ENCODE results near the gene TALDO1. TPM values are rescaled to one million over a fixed set of nuclear protein-coding genes. Genes with fewer than 3 reads are reported as not detected.

TALDO1 gene
- total RNA-seq, 6 donors from 2014 or later, result 163 to 313 (median 217) TPM

DNA sequence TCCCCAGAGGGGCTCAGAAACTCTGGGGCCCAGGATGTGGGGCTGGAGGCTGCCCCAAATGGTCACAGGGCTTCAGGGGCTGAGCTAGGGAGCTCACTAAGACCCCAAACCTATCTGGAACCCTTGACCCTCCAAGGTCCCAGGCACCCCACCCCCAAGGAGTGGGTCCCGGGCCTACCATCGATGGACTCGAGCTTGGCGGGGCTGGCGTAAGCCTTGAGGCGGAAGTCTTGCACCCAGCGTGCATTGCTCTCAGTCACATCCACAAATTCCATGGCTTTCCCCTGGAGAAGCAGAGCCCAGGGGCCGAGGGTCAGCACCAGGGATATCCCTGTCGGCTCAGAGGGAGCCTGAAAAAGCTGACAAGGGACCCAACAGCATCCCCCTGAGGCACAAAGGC lies 26.6 kb downstream of the TALDO1 start:
- peaks cover 5 to 45% (median 42%) of the 10 kb centered on the region in 4 donors for H3K36me3 ChIP-seq
- WGBS, 2 donors, result 95% methylated on average over 9 of the region's 9 CpGs; no CpG with 5 or more reads in 1 of the 2 donors
- H3K27me3 ChIP-seq, result no peaks in the 10 kb centered on the region
- DNase-seq (no peak), ATAC-seq (ENCODE audit: low FRiP score in 2 of 2) (no peak)
- peaks cover 15 to 41% (median 30%) of the 10 kb centered on the region in 4 donors for H3K4me1 ChIP-seq
- no peaks in the 10 kb centered on the region for H3K9me3 ChIP-seq
- H3K4me3 ChIP-seq, result no peak overlapping the region
- no peak overlapping the region for H3K27ac ChIP-seq
- TF ChIP-seq POLR2AphosphoS5 (IDR thresholded peaks at IDR 0.05) (no peak), EP300 (IDR thresholded peaks at IDR 0.05) (no peak), POLR2A (IDR thresholded peaks at IDR 0.05) (no peak)
- TF ChIP-seq, protein P1, sequence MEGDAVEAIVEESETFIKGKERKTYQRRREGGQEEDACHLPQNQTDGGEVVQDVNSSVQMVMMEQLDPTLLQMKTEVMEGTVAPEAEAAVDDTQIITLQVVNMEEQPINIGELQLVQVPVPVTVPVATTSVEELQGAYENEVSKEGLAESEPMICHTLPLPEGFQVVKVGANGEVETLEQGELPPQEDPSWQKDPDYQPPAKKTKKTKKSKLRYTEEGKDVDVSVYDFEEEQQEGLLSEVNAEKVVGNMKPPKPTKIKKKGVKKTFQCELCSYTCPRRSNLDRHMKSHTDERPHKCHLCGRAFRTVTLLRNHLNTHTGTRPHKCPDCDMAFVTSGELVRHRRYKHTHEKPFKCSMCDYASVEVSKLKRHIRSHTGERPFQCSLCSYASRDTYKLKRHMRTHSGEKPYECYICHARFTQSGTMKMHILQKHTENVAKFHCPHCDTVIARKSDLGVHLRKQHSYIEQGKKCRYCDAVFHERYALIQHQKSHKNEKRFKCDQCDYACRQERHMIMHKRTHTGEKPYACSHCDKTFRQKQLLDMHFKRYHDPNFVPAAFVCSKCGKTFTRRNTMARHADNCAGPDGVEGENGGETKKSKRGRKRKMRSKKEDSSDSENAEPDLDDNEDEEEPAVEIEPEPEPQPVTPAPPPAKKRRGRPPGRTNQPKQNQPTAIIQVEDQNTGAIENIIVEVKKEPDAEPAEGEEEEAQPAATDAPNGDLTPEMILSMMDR (IDR thresholded peaks at IDR 0.05), result no peak

DNA sequence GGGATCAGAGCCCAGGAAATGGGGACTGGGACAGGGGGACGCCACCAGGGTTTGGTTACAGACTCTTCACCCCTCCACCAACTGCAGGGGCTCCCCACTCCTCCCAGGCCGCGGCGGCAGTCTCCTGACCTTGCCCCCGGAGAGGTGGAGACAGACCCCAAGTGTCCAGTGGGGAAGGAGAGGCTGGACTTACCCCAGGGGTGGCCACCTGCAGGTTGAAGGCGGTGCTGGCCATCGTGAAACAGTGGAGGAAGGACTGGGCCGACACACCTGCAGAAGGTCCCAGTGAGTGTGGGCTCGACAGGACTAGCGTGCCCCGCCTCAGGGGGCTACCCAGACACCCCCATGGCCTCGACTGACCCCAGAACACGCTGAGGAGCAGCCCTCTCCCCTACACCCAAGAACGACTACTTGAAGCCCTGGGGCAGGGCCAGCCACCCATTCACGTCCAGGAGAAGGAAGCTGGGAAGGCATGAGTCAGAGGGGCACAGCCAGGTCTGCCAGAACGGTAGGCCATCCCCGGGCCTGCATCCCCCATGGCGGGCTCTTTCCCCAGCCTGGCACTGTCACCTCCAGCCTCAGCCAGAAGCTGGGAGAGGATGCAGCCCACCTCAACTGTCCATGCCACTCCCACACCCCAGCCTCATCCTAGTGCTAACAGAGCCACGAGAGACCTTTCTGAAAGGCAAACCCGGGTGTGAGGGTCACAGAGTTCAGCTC lies 27.8 kb downstream of the TALDO1 start:
- no peak overlapping the region for H3K4me3 ChIP-seq
- no peaks in the 10 kb centered on the region for H3K9me3 ChIP-seq
- DNase-seq (peak in 1 of 2 donors; percentile 56), ATAC-seq (ENCODE audit: low FRiP score in 2 of 2) (no peak)
- H3K27ac ChIP-seq, result no peak overlapping the region
- H3K27me3 ChIP-seq, result no peaks in the 10 kb centered on the region
- TF ChIP-seq, protein P1 (IDR thresholded peaks at IDR 0.05), result no peak
- TF ChIP-seq EP300 (IDR thresholded peaks at IDR 0.05) (no peak), POLR2A (IDR thresholded peaks at IDR 0.05) (no peak), POLR2AphosphoS5 (IDR thresholded peaks at IDR 0.05) (no peak)
- 74 to 77% methylated on average over 7 to 16 of the region's 20 CpGs for WGBS, 2 donors
- peaks cover 5 to 43% (median 38%) of the 10 kb centered on the region in 4 donors for H3K36me3 ChIP-seq
- peaks cover 15 to 46% (median 32%) of the 10 kb centered on the region in 4 donors for H3K4me1 ChIP-seq

DNA sequence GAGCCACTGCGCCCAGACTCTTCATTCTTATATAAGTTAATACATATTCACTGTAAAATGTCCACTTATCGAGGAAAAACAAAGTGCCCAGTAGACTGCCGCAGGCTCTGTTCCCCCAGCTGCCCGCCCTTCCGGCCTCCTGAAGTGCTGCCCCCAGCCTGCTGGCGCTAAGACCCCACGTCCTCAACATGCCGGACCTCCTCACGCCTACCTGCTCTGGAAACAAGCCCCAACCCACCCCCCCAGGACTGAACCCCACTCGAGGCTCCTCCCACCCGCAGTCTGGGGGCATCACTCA lies 28.9 kb downstream of the TALDO1 start:
- H3K27ac ChIP-seq, result peak overlapping the region in 2 of 4 donors; percentile 90 to 92
- H3K36me3 ChIP-seq, result peaks cover 5 to 32% (median 26%) of the 10 kb centered on the region in 4 donors
- TF ChIP-seq POLR2A (IDR thresholded peaks at IDR 0.05), result no peak
- TF ChIP-seq EP300 (IDR thresholded peaks at IDR 0.05), result no peak
- TF ChIP-seq, protein P1 (IDR thresholded peaks at IDR 0.05), result no peak
- no peak for TF ChIP-seq POLR2AphosphoS5 (IDR thresholded peaks at IDR 0.05)
- peak overlapping the region; percentile 67 to 99 (median 88) for H3K4me3 ChIP-seq
- H3K9me3 ChIP-seq, result no peaks in the 10 kb centered on the region
- ATAC-seq (ENCODE audit: low FRiP score in 2 of 2) (no peak), DNase-seq (no peak)
- peaks cover 15 to 46% (median 32%) of the 10 kb centered on the region in 4 donors for H3K4me1 ChIP-seq
- WGBS, 2 donors, result 28 to 38% methylated on average over 8 to 9 of the region's 11 CpGs
- no peaks in the 10 kb centered on the region for H3K27me3 ChIP-seq

DNA sequence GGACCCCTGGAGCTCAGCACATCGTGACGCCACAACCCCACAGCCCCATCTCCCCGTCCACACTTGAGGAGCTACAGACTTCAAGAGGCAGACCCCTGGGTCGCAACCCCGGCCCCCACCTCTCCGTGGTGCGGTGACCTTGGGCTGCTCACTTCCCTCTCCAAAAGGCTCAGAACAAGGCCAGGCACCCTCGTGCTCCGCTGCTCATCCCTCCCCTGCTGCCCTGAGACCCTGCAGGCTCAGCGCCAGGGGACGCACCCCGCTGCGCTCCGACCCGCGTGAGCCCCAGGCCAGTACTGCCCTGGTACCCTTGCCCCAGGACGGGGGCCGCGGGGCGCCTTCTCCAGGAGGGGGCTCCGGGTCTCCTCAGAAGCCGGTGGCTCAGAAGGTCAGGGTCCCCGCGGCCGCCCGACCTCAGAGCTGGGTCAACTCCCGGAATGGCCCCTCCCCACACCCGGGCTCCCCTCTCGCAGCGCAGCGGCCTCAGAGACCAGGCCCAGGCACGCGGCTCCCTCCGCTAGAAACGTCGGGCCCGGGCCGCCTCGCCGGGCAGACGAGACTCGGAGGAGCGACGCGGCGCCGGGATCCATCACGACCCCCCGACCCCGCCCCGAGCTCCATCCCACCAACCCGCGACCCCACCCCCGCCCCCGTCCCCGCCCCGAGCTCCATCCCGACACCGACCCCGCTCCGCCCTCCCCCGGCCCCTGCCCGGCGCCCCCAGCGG lies 29.5 kb downstream of the TALDO1 start:
- Histone ChIP-seq H3K27me3 (no peaks in the 10 kb centered on the region), H3K27ac (peak overlapping the region; percentile 84 to 92 (median 88)), H3K36me3 (peaks cover 1 to 27% (median 22%) of the 10 kb centered on the region in 4 donors), H3K4me1 (peaks cover 15 to 46% (median 32%) of the 10 kb centered on the region in 4 donors), H3K4me3 (peak overlapping the region; percentile 67 to 99 (median 88)), H3K9me3 (no peaks in the 10 kb centered on the region)
- TF ChIP-seq, protein P1 (IDR thresholded peaks at IDR 0.05), result no peak
- TF ChIP-seq POLR2A (IDR thresholded peaks at IDR 0.05) (no peak), POLR2AphosphoS5 (IDR thresholded peaks at IDR 0.05) (no peak), EP300 (IDR thresholded peaks at IDR 0.05) (no peak)
- ATAC-seq (ENCODE audit: low FRiP score in 2 of 2) (peak in 1 of 2 donors; percentile 69), DNase-seq (peak in 1 of 2 donors; percentile 88)
- WGBS, 2 donors, result 0 to 3% methylated on average over 16 to 19 of the region's 65 CpGs
